Endometrium (tissue), 2 donors: ENCODE results near the gene FERMT2.

Experiments
- FAIRE-seq: peaks from 2 replicates; lab custom pipeline; 2012; peaks lifted over from hg19 to GRCh38; lab: Jason Lieb, UNC
- donor health status: control.
- donor health status: control.

FERMT2 gene

DNA sequence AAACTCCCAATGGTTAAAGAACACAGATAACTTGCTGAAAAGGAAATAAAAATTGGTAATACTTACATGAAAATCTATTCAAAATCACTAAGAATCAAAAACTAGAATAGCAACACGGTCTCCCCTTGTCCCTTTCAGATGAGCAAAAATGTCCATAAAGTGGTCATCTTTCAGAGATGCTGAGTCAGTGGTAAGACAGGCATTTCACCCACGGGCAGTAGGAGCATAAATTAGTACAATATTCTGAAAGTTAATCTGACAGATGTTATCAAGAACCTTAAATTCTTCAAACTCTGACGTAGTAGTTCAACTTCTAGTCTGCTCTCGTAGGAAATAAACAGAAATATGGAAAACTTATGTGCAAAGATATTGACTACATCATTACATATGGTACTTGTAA lies 126.4 kb downstream of the FERMT2 start:
- no peak for FAIRE-seq

DNA sequence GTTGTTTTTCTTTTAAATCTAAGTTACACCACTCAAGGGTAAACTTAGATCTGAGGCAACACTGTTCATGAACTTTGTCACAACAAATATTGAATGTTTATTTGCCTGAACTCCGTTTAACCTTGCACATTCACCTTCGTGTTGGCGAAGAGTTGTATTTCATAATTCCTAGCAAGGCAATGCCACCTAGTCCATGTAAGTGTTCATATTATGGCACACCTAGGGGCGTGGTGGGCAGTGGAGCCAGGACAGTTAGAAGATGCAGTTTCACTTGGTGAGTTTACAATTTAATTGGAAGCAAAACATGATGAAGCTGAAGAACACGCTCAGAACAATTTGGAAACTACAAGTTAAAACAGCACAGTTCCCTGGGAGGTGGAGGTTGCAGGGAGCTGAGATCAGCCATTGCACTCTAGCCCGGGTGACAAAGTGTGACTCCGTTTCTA lies 129.0 kb downstream of the FERMT2 start:
- FAIRE-seq: no peak

DNA sequence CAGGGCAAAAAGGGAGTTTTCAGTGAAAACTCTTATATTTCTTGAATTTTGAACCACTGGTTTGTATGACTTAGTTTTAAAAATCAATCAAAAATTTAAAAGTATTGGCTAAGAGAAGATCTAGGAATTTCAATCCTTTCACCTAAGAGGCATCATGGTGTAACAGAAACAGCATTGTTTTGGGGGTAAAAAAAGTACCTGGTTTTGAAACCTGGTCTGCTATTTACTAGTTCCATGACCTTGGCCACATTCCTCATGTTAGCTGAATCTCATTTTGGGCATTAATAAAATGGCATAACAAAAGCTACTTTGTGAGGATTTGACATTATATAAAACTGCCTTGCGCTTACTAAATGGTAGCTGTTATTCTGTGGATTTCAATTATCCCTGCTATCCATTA lies 142.7 kb downstream of the FERMT2 start:
- no peak for FAIRE-seq
